PC-9 (cell line): ENCODE measurements around the gene ZNF490. TPM values are rescaled to one million over a fixed set of nuclear protein-coding genes. Genes with fewer than 3 reads are reported as not detected.
"Not testable (repeated sequence)": the region's sequence is repeated elsewhere in the genome, so short reads cannot be mapped to it uniquely, and the experiment has no call there.

ENCODE experiments used
- BruUV-seq: library from RNA; stranded (reverse); fragments of 400-500 nt; replicated peaks from 2 replicates; lab custom pipeline; 2021; lab: Mats Ljungman, UMichigan
- CTCF ChIA-PET: fragments of 300-600 bp; sonication (Branson Sonifier 250); formaldehyde crosslinking; loops from one replicate; lab custom pipeline; 2022; ENCODE audit warnings: antibody characterized with exemption; lab: Charles Lee
- POLR2A ChIA-PET: fragments of 300-600 bp; sonication (Branson Sonifier 250); formaldehyde crosslinking; loops from one replicate; lab custom pipeline; 2022; ENCODE audit warnings: antibody characterized with exemption; ENCODE audit not compliant: unreplicated experiment; lab: Charles Lee
- DNase-seq, 2 experiments: peaks; one replicate each; pipeline versions ENCODE4 v3.0.0 to v3.0.0-alpha.2; 2015 to 2022; ENCODE audit warnings: mixed read lengths in 1 of 2
- H2AFZ ChIP-seq: fragments of 200-600 bp; sonication (generic); 2 replicates; pipeline ENCODE4 v1.8.1; 2017; ENCODE audit warnings: antibody characterized with exemption
- H3F3A ChIP-seq: fragments of 200-600 bp; sonication (generic); 2 replicates; pipeline ENCODE4 v1.8.1; 2017; ENCODE audit warnings: antibody characterized with exemption, mild to moderate bottlenecking, low read depth; ENCODE audit not compliant: insufficient read depth
- H3K27ac ChIP-seq: fragments of 200-600 bp; sonication (generic); 2 replicates; pipeline ENCODE4 v1.6.1; 2016; ENCODE audit warnings: mixed run types
- H3K27me3 ChIP-seq: fragments of 200-600 bp; sonication (generic); 2 replicates; pipeline ENCODE4 v1.6.1; 2016; ENCODE audit warnings: low read depth, mixed run types; ENCODE audit not compliant: insufficient read depth
- H3K36me3 ChIP-seq: fragments of 200-600 bp; sonication (generic); 2 replicates; pipeline ENCODE4 v1.6.1; 2016; ENCODE audit warnings: low read depth, mixed run types
- H3K4me1 ChIP-seq: fragments of 200-600 bp; sonication (generic); replicated peaks from 2 replicates; pipeline ENCODE4 v1.6.1; 2016; ENCODE audit warnings: mixed run types; ENCODE audit not compliant: insufficient read depth
- H3K4me2 ChIP-seq: fragments of 200-600 bp; sonication (generic); 2 replicates; pipeline ENCODE4 v1.6.1; 2017; ENCODE audit warnings: mixed run types
- H3K4me3 ChIP-seq: fragments of 200-600 bp; sonication (generic); 2 replicates; pipeline ENCODE4 v1.6.1; 2016; ENCODE audit warnings: mixed run types
- H3K79me2 ChIP-seq: fragments of 200-600 bp; sonication (generic); 2 replicates; pipeline ENCODE4 v1.6.1; 2017; ENCODE audit warnings: low read depth, mixed run types
- H3K9me2 ChIP-seq: fragments of 200-600 bp; sonication (generic); 2 replicates; pipeline ENCODE4 v1.8.1; 2017; ENCODE audit warnings: mild to moderate bottlenecking; ENCODE audit not compliant: insufficient read depth
- H3K9me3 ChIP-seq: fragments of 200-600 bp; sonication (generic); 2 replicates; pipeline ENCODE4 v1.8.1; 2016; ENCODE audit warnings: low read depth; ENCODE audit not compliant: insufficient read depth
- H4K20me1 ChIP-seq: fragments of 200-600 bp; sonication (generic); 2 replicates; pipeline ENCODE4 v1.8.1; 2017; ENCODE audit not compliant: insufficient read depth
- CTCF ChIP-seq: fragments of 200-600 bp; sonication (generic); conservative IDR thresholded peaks from 2 replicates; pipeline ENCODE4 v1.6.1; 2017; ENCODE audit warnings: mixed run types, antibody characterized with exemption, mild to moderate bottlenecking, moderate library complexity
- EZH2 ChIP-seq: fragments of 200-600 bp; sonication (generic); IDR thresholded peaks from 2 replicates; pipeline ENCODE4 v1.8.0; 2017; ENCODE audit warnings: antibody characterized with exemption, low read depth
- intact Hi-C: fragments of 100-400 bp; cut with micrococcal nuclease; formaldehyde crosslinking; loops from one replicate; pipeline ENCODE4 v1.10.0; 2022; ENCODE audit not compliant: unreplicated experiment
- total RNA-seq: library from RNA; stranded (reverse); gene quantifications from 2 replicates; pipeline ENCODE4 v1.2.3, GENCODE V29; 2021

Gene ZNF490
- total RNA-seq, 1 experiment from 2014 or later = 8.9 TPM

GRCh38 chr19:12578641-12579040, 32.0 kb downstream of the ZNF490 start:
- Histone ChIP-seq H3K4me3 (no peak overlapping the region), H3K36me3 (peaks cover 39% of the 10 kb centered on the region), H3F3A (no peaks in the 10 kb centered on the region; the same call in 1 of the 2 replicates), H3K4me2 (no peak overlapping the region), H3K27me3 (no peaks in the 10 kb centered on the region), H3K79me2 (no peaks in the 10 kb centered on the region), H3K9me2 (no peaks in the 10 kb centered on the region), H3K9me3 (peaks cover 60% of the 10 kb centered on the region), H4K20me1 (no peaks in the 10 kb centered on the region), H3K27ac (no peak overlapping the region), H2AFZ (no peak overlapping the region), H3K4me1 (no peaks in the 10 kb centered on the region)
- TF ChIP-seq EZH2 = no peak
- TF ChIP-seq CTCF = no peak
- DNase-seq = no peak
- no TSS peak for BruUV-seq
- ChIA-PET CTCF (interaction anchor here (0.6 kb wide), 1 partner anchor 920 kb away, joined by 4 read pairs; no protein-coding TSS in a partner anchor), POLR2A (no interaction called here)
- intact Hi-C loops = no loop called here

DNA sequence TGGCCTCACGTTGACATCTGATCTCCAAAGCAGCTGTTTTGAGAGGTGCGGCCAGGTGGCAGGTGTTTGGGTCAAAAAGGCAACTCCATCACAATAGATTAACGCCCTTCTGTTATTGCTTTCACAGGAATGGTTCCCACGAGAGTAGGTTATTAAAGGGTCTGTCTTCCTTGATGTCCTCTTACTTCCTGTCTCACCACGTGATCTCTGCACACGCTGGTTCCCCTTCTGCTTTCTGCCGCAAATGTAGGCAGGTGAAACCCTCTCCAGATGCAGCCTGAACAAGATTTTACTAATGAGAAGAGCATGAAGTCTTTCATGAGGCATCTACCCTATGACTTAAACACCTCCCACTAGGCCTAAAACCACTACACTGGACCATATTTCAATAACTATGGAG, 36.6 kb downstream of the ZNF490 start:
- ChIA-PET CTCF (no interaction called here), POLR2A (no interaction called here)
- Histone ChIP-seq H3K36me3 (no peaks in the 10 kb centered on the region), H3K27ac (no peak overlapping the region), H3K27me3 (no peaks in the 10 kb centered on the region), H3K9me3 (peaks cover 18% of the 10 kb centered on the region), H2AFZ (no peak overlapping the region), H3K4me2 (no peak overlapping the region), H3K9me2 (no peaks in the 10 kb centered on the region), H3K4me3 (no peak overlapping the region), H3F3A (no peaks in the 10 kb centered on the region), H3K4me1 (no peaks in the 10 kb centered on the region), H4K20me1 (no peaks in the 10 kb centered on the region), H3K79me2 (no peaks in the 10 kb centered on the region)
- no peak for DNase-seq
- TF ChIP-seq CTCF = no peak
- no peak for TF ChIP-seq EZH2
- intact Hi-C loops = no loop called here
- BruUV-seq = no TSS peak

DNA sequence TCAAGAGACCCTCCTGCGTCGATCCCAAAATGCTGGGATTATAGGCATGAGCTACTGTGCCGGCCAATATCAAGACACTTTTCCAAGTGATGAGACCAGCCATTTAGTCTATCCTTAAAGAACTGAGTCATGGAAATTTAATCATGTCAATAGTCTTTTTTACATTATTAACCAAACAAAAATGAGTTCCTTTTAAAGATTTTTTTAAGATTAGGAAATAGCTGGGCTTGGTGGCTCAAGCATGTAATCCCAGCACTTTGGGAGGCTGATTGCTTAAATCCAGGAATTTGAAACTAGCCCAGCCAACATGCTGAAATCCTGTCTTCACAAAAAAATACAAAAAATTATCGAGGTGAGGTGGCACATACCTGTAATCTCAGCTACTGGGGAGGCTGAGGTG, 42.7 kb downstream of the ZNF490 start:
- CTCF ChIA-PET = no interaction called here

GRCh38 chr19:12566380-12566779, 44.2 kb downstream of the ZNF490 start:
- H3K4me1 ChIP-seq, H3K36me3 ChIP-seq, H3K4me3 ChIP-seq, H3K9me2 ChIP-seq, H3K27me3 ChIP-seq, BruUV-seq, H2AFZ ChIP-seq, DNase-seq, H4K20me1 ChIP-seq, H3F3A ChIP-seq, POLR2A ChIA-PET, H3K79me2 ChIP-seq, intact Hi-C loops, H3K27ac ChIP-seq, H3K9me3 ChIP-seq, H3K4me2 ChIP-seq: not testable (repeated sequence)
- CTCF ChIA-PET = interaction anchor here (0.6 to 0.7 kb wide), 3 partner anchors 83 to 641 kb away, joined by 3 to 7 read pairs (median 4); no protein-coding TSS in a partner anchor

More for the DNA sequence above, 42.7 kb downstream of the ZNF490 start:
- Histone ChIP-seq H3K27ac (no peak overlapping the region), H3K27me3 (no peaks in the 10 kb centered on the region), H3K4me1 (no peaks in the 10 kb centered on the region), H3K4me2 (no peak overlapping the region), H3K79me2 (no peaks in the 10 kb centered on the region), H3K4me3 (no peak overlapping the region), H3F3A (no peaks in the 10 kb centered on the region), H3K9me2 (no peaks in the 10 kb centered on the region), H2AFZ (no peak overlapping the region), H3K9me3 (no peaks in the 10 kb centered on the region), H4K20me1 (no peaks in the 10 kb centered on the region), H3K36me3 (no peaks in the 10 kb centered on the region)
- TF ChIP-seq EZH2 = no peak
- TF ChIP-seq CTCF = no peak
- no peak for DNase-seq
- BruUV-seq = no TSS peak
- intact Hi-C loops = no loop called here
- POLR2A ChIA-PET = interaction anchor here (0.6 kb wide), 2 partner anchors 140 to 323 kb away, joined by 4 to 5 read pairs; partner anchors contain the start of gene GCDH
